Esophagus squamous epithelium (tissue), 4 donors: ENCODE results near the gene ZHX3.

ENCODE experiments used
- CTCF ChIP-seq, 6 experiments: fragments of 450-650 bp in 4 of 6; fragments of 200-600 bp in 2 of 6; sonication (generic) in 2 of 6; IDR thresholded peaks; one replicate each; pipeline ENCODE4 v1.5.1; 2016 to 2019; ENCODE audit warnings: antibody characterized with exemption in 6 of 6, mild to moderate bottlenecking in 4 of 6, moderate library complexity in 4 of 6
- POLR2A ChIP-seq, 4 donors: fragments of 450-650 bp; IDR thresholded peaks; one replicate each; pipeline ENCODE4 v1.6.1; 2017; ENCODE audit warnings: antibody characterized with exemption in 4 of 4, mild to moderate bottlenecking in 4 of 4, moderate library complexity in 3 of 4

- TF ChIP-seq CTCF (IDR thresholded peaks at IDR 0.05) (no peak), POLR2A (IDR thresholded peaks at IDR 0.05) (no peak)
Measured at GRCh38 chr20:41180599-41181333, 136.8 kb downstream of the ZHX3 start.
